ENCODE measurements around the gene FOXR1.
"Not testable (repeated sequence)": the region's sequence is repeated elsewhere in the genome, so short reads cannot be mapped to it uniquely, and the experiment has no call there.

The FOXR1 gene

DNA sequence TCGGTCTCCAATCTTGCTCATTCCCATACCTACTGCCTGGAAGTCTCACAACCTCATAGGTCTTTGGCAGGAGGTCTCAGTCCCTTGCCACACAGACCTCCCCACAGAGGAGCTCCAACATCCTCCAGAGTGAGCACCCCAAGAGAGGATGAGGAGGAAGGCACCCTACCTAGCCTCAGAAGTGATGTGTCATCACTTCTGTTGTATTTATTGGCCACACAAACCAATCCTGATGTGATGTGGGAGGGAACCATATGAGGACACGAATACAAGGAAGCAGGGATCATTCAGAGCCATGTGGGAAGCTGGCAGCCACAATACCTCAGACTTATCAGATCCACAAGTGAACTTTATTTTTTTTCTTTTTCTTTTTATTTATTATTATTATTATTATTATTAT, 24.5 kb upstream of the FOXR1 start:
- DNase-seq (ENCODE audit: low read depth): no peak

DNA sequence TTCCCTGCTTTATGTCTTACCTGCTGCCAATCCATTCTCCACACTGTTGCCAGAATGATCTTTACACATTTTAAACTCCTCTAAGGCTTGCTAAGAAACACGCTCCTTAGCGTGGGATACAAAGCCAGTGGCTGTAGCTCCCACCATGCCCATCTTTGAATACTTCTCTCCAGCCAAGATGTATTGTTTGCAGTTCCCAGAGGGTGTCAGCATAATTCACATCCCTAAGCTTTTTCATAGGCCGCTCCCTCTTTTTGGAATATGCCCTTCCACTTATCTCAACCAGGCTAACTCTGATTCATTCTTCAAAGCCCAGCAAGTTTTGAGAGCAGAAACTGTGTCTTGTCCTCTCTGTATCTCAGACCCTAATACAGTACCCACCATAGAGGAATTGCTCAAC, 23.6 kb upstream of the FOXR1 start:
- no peak for DNase-seq (ENCODE audit: low read depth)

DNA sequence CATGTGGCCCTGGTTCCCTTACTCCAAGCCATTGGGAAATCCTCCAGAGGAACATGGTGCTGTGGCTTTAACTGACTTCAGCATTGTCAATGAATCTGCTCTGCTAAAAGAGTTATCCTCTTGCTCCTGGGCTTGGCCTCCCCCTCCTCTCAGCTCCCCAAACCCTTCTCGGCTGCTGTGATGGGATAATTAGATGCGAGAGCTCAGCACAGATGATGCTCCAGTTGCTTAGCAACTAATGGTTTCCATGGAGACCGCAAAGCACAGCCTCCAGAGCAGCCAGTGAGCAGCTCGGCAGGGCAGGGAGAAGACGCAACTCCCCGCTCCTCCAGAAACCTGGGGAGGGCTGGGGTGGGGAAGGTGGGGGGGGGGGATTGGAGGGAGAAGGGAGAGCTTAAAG, 18.3 kb upstream of the FOXR1 start:
- no peak for DNase-seq (ENCODE audit: low read depth)

DNA sequence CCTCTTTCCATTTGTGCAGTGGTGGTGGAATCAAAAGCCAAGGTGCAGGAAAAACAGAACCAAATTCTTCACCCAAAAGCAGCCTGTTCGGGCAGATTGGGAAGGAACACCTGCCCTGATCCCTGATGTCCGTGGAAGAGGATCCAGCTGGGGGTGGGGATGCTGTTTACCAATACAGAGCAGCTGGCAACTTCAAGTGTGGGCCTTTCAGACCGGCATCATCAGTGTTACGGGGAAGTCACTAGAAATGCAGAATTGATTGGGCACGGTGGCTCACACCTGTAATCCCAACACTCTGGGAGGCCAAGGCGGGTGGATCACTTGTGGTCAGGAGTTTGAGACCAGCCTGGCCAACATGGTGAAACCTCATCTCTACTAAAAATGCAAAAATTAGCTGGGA, 17.6 kb upstream of the FOXR1 start:
- not testable (repeated sequence) for DNase-seq (ENCODE audit: low read depth)

DNA sequence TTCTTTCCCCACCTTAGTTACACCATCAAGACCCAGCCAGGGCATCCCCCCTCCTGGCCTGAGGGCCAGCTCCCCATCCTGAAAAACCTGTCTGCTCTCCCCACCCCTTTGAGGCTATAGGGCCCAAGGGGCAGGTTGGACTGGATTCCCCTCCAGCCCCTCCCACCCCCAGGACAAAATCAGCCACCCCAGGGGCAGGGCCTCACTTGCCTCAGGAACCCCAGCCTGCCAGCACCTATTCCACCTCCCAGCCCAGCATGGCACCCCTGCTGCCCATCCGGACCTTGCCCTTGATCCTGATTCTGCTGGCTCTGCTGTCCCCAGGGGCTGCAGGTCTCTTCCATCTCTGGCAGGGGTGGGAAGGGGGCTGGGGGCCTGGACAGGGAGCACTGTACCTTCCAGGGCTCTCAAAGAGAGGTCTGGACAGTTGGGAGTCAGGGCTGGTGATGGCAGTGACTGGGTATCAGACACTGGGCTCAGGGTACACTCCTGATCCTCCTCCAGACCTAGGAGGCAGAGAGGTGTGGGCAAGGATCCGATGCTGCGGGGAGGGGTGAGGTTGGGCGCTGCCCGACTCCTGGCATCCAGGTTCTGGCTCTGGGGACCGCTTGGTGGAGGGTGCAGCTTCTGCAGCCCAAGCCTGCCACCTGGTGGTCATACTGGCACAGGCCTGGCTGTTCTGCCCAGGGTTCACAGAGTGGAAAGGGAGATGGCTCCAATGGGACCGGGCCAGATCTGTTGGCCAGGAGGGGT, 15.3 kb upstream of the FOXR1 start, which contains the start of gene UPK2:
TSS of gene UPK2 (plus strand) at position 205 of the 753 bp plus-strand sequence. CDS start at position 258, 53 bp downstream.
- peak; percentile 84 for DNase-seq (ENCODE audit: low read depth)

DNA sequence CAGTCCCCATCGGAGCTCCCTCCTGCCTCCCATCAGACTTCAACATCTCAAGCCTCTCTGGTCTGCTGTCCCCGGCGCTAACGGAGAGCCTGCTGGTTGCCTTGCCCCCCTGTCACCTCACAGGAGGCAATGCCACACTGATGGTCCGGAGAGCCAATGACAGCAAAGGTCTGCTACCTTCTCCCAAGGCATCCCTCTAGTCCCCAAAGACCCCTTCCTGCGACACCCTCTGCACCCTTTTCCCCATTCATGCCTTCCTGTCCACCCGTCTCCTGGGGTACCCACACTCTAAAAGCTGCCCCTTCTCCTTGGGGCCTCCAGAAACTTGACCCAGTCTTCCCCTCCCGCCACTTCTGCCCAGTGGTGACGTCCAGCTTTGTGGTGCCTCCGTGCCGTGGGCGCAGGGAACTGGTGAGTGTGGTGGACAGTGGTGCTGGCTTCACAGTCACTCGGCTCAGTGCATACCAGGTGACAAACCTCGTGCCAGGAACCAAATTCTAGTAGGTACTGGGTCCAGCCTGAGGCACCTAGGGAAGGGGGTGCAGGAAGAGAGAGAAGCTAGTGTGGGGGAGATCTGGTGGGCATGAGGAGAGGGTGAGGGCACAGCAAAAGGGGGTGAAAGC, 14.6 kb upstream of the FOXR1 start:
- DNase-seq (ENCODE audit: low read depth): no peak

DNA sequence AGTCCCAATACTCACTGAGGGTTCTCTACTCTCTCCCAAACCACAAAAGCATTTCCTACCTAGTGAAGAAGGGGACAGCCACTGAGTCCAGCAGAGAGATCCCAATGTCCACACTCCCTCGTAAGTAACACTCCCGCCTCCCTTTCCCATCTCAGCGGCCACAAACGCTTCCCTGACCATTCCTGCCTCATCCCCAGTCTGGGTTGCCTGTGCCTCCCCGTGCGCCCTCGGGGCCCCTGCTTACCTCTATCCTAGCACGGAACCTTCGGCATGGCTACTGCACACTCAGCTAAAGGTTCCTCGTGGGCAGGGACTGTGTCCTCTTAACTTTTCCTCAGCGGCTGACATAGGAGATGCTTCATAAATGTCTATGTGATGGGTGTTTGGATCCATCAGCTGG, 14.0 kb upstream of the FOXR1 start:
- no peak for DNase-seq (ENCODE audit: low read depth)

DNA sequence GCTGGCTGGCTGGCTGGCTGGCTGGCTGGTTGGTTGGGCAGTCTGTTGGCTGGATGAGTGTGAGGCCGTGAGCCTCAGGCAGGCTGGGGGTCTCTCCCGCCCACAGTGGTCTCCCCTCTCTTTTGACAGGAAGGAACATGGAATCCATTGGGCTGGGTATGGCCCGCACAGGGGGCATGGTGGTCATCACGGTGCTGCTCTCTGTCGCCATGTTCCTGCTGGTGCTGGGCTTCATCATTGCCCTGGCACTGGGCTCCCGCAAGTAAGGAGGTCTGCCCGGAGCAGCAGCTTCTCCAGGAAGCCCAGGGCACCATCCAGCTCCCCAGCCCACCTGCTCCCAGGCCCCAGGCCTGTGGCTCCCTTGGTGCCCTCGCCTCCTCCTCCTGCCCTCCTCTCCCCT, 13.6 kb upstream of the FOXR1 start:
- no peak for DNase-seq (ENCODE audit: low read depth)

DNA sequence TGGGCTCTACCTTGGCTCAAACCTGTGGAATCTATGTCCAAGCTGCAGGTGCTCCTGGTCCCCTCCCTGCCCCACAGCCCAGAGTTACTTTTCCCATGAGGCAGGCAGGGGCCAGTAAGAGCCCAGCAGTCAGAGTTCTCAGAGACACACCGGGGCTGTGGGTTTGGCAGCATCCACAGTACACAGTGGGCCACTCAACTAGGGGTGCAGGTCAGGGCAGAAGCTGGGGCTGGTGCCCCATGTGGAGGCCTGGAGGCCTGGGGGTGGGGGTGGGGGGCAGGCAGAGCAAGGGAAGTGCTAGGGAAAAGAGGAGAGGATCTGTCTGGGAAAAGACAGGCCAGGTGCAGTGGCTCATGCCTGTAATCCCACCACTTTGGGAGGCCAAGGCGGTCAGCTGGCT, 13.0 kb upstream of the FOXR1 start:
- no peak for DNase-seq (ENCODE audit: low read depth)

DNA sequence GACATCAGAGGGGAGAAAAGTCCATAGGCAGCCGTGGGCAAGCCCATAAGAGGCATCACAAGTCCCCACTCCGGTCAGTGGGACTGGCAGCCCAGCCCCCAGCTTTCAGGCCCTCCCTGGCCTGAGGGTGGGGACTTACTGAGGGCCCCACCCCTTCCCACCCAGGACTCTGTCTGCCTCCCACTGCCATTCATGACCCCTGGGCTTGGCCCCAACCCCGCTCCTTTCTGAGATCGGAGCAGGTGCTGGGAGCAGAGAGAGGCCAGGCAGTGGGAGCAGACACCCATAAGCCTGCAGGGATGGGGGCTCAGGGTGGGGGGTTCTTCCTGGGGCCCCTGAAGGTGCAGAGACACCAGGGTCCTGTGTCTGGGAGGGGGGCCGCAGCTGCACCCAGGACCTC, 10.4 kb upstream of the FOXR1 start:
- DNase-seq (ENCODE audit: low read depth): no peak

DNA sequence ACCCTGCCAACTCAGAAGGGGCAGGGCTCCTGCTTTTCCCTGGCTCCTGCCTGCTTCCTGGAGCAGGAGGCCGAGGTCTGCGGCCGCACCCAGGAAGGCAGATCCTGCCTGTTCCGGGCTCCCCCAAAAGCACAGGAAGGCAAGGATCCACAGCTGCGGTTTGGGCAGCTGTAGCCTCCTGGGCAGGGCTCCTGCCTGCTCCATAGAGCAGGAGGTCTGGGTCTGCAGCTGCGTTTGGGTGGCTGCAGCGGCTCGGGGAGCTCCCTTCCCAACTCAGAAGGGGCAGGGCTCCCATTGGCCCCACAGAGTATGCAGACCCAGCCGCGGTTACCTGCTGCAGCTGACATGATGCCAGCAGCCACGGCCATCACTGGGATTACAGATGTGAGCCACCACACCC, 10.0 kb upstream of the FOXR1 start:
- DNase-seq (ENCODE audit: low read depth): no peak

DNA sequence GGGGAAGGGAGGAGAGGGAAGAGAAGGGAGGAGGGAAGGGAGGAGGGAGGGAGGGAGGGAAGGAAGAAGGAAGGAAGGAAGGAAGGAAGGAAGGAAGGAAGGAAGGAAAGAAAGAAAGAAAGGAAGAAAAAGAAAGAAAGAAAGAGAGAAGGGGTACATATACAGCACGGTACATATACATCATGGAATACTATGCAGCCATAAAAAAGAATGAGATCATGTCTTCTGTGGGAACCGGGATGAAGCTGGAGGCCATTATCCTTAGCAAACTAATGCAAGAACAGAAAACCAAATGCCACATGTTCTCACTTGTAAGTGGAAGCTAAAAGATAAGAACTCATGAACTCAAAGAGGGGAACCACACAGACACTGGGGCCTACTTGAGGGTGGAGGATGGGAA, 2.1 kb upstream of the FOXR1 start:
- not testable (repeated sequence) for DNase-seq (ENCODE audit: low read depth)

DNA sequence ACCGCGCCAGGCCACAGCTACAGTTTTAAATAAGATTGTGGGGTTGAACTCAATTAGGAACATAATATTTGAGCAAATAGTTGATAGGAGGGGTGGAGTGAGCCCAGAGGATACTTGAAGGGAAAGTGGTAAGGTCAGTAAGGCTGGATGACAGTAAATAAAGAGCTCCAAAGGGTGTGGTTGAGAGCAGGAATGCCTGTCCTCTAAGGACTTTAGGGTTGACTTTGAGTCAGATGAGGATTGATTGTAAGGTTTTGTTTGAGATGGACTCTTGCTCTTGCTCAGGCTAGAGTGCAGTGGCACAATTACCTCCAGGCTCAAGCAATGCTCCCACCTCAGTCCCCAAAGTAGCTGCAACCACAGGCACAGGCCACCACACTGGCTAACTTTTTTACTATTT, 2.4 kb downstream of the FOXR1 start:
- DNase-seq (ENCODE audit: low read depth): no peak

DNA sequence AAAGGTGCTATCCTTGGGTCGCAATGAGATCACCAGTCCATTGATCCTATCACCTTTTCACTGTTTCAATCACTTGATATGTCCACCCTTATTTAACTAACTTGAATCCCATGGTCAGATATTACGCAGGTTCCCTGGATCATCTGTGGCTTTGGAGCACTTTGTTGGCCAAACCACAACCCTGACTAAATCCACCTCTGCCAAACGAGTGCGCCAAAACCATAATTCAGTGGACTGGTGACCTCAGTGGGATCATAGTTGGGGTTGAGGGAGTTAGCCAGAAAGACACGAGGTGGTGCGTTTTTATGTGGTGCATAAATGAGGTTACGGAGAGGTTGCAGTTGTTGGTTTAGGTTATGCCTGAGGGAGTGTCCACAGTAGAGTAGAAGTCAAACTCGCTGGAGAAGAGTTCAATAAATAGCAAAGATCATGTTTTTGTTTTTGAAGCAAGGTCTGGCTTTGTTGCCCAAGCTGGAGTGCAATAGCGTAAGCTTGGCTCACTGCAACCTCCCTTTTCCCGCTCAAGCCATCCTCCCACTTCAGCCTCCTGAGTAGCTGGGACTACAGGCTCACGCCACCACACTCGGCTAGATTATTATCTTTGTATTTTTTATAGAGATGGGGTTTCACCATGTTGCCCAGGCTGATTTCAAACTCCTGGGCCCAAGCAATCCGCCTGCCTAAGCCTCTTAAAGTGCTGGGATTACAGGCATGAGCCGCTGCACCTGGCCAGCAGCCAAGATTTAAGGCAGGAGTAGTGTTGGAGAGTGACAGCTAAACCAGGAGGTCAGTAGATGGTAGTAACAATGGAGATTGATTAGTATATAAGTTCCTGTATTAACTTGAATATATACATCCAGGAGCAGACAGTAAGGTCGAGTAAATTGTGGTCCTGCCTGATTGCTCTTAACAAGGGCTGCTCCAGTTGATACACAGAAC, 4.5 kb downstream of the FOXR1 start:
- no peak for DNase-seq (ENCODE audit: low read depth)

DNA sequence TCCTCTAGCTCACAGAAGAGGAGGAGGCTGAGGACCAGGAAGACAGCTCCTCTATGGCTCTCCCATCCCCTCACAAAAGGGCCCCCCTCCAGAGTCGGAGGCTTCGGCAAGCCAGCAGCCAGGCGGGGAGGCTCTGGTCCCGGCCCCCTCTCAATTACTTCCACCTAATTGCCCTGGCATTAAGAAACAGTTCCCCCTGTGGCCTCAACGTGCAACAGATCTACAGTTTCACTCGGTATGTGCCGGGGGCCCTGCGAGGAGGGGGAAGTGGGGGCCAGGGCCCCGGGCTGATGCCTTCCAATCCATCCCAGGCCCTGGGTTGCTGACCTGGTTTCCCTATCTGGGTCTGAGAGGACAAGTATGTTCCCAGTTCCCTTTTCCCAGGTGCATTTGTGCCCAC, 7.9 kb downstream of the FOXR1 start:
- DNase-seq (ENCODE audit: low read depth): no peak

DNA sequence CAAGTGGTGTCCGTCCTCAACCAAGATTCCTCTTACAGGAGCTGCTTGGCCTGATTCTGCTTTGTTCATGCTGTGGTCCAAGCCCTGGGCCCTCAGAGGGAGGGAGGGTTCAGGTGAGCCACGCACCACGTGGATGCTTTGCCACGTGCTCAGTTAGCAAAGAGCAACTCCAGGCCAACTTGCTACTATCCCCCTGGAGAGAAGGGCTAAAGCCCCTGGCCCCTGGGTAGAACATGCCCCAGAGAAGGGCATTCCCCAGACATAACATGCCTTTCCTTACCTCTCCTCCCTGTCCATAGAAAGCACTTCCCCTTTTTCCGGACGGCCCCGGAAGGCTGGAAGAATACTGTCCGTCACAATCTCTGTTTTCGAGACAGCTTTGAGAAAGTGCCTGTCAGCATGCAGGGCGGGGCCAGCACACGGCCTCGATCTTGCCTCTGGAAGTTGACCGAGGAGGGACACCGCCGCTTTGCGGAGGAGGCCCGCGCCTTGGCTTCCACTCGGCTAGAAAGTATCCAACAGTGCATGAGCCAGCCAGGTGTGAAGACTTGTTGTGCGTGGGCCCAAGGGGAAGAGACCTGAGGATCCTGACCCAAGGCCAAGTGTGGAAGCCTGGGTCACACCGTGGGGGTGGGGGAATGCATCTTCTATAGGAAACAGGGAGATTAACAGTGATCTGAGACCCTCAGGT, 8.8 kb downstream of the FOXR1 start:
- no peak for DNase-seq (ENCODE audit: low read depth)

DNA sequence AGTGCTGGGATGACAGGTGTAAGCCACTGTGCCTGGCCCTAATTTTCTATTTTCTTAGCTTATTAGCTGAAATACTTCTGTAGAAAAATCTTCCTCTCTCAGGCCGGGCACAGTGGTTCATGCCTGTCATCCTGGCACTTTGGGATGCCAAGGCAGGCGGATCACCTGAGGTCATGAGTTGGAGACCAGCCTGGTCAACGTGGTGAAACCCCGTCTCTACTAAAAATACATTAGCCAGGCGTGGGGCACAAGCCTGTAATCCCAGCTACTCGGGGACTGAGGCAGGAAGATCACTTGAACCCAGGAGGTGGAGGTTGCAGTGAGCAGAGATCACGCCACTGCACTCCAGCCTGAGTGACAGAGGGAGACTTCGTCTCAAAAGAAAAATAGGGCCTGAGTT, 12.8 kb downstream of the FOXR1 start:
- not testable (repeated sequence) for DNase-seq (ENCODE audit: low read depth)

DNA sequence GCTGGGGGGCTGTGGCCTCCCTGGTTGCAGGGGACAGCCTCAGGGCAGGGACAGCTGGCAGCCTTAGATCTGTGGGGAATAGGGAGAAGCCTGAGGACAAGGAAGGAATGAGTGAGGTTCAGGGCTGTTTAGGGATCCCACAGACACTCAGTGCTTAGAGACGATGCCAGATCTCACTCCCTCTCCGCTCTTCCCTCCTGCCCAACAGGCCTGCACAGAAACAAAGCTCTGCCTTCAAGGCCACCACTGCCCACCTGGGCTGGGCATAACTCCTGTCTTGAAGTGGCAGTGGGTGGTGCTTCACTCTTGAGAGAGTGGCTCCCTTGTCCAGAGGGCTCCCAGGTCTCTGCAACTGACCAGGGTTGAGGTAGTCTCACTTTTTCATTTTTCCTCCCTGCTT, 13.3 kb downstream of the FOXR1 start:
- no peak for DNase-seq (ENCODE audit: low read depth)

DNA sequence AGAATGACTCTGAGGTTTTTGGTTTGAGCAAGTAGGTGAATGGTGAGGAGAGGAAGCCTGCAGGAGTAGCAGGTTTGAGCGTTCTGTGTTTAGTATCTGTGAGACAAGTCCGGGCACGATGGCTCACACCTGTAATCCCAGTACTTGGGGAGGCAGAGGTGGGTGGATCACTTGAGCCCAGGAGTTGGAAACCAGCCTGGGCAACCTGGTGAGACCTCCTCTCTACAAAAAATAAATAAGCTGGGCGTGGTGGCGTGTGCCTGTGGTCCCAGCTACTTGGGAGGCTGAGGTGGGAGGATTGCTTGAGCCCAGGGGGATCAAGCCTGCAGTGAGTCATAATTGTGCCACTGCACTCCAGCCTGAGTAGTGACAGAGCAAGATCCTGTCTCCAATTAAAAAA, 16.7 kb downstream of the FOXR1 start:
- DNase-seq (ENCODE audit: low read depth): no peak

DNA sequence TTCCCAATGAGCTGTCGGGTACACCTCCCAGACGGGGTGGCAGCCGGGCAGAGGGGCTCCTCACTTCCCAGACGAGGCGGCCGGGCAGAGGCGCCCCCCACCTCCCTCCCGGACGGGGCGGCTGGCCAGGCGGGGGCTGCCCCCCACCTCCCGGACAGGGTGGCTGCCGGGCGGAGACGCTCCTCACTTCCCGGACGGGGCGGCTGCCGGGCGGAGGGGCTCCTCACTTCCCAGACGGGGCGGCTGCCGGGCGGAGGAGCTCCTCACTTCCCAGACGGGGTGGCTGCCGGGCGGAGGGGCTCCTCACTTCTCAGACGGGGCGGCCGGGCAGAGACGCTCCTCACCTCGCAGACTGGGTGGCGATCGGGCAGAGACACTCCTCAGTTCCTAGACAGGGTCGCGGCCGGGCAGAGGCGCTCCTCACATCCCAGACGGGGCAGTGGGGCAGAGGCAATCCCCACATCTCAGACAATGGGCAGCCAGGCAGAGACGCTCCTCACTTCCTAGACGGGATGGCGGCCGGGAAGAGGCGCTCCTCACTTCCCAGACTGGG, 20.0 kb downstream of the FOXR1 start:
- not testable (repeated sequence) for DNase-seq (ENCODE audit: low read depth)

DNA sequence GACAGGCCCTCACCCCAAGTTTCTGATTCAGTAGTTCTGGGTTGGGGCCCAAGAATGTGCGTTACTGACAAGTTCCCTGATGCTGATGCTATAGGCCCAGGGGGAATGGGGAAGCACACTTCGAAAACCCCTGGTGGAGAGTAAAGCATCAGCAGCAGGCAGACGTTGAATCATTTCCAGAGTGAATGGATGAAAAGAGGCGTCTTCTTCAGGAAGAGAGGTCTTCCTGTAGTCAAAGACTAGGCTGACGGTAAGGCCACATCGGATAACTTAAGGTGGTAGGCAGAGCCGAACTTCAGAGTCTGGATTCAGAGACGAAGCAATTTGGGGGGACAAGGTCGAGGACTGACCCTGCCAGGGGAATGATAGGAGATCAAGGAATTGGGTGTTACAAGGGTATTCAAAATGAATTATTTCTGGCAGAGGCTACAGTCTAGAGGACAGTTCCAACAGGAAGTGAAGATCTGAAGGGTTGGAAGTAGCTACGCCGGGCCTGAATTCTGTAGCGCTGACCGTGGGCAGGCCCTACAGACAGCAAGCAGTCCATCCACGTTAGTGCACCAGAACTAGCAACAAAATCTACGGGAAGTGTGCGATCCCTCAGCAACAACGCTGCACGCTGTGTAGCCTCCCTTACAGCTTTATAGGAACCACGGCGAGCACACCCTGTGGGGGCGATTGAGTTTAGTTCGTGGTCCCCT, 25.5 kb downstream of the FOXR1 start:
- peak; percentile 7 for DNase-seq (ENCODE audit: low read depth)

Data from stimulated activated CD8-positive, alpha-beta memory T cell treated with anti-CD3 and anti-CD28 coated beads, Interleukin-12 subunit alpha, Interleukin-12 subunit beta, amount 100 ng/mL, for 1 hour (primary cell).